Measurements from ENCODE around the gene ANTXRL. TPM values are rescaled to one million over a fixed set of nuclear protein-coding genes. Genes with fewer than 3 reads are reported as not detected.

The ANTXRL gene
- total and polyA plus RNA-seq, 2 experiments from 2014 or later: not detected

DNA sequence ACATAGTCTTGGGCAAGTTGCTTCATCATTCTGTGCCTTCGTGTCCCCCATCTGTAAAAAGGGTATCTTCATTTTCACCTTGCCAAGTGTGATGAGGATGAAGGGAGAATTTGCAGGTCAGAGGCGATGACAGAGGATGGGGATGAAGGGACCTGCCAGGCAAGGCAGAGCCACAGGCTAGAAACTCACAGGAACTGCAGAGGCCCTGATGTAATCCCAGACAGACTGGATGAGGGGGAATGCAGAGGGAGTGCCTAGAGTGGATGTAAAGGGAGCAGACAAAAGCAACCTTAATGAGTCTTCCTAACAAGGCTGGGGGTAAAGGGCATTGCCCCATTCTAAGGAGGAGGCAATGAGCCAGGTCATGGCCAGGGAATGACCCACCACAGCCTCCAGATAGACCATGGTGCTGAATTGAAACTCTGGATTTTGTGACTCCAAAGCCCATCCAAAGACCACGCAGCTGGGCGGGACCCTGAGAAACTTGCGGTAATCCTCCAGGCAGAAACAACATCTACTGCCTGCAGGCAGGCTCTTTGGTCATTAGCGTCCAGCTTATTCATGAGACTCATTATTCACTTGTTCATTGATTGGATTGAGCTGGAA lies 1.9 kb downstream of the ANTXRL start:
- no peak overlapping the region for H3K27ac Mint-ChIP-seq
- ATAC-seq: no peak
- peaks cover 20% of the 10 kb centered on the region for H3K27me3 Mint-ChIP-seq (ENCODE audit: insufficient read depth, low read depth, poor library complexity)

More for the DNA sequence above, 1.9 kb downstream of the ANTXRL start:
- Histone ChIP-seq H4K20me1 (replicated peaks; ENCODE audit: insufficient read depth) (no peaks in the 10 kb centered on the region), H3K27me3 (ENCODE audit: insufficient read depth) (peaks cover 19% of the 10 kb centered on the region), H3K4me3 (no peak overlapping the region), H3K79me2 (replicated peaks; ENCODE audit: insufficient read depth) (no peaks in the 10 kb centered on the region), H2AFZ (no peak overlapping the region), H3K36me3 (ENCODE audit: insufficient read depth) (no peaks in the 10 kb centered on the region), H3F3A (replicated peaks; ENCODE audit: low read depth) (no peaks in the 10 kb centered on the region), H3K9me2 (ENCODE audit: insufficient read depth) (no peaks in the 10 kb centered on the region; the same call in 1 of the 2 replicates), H3K4me2 (no peak overlapping the region), H3K4me1 (ENCODE audit: insufficient read depth) (peaks cover 12% of the 10 kb centered on the region), H3K27ac (ENCODE audit: low read depth) (no peak overlapping the region)
- no peak for DNase-seq (ENCODE audit: low spot score)
- Mint-ChIP-seq H3K4me3 (no peak overlapping the region), H3K36me3 (ENCODE audit: low read depth) (no peaks in the 10 kb centered on the region), H3K9me3 (no peaks in the 10 kb centered on the region; the same call in 2 of the 3 replicates), H3K4me1 (peaks cover 29% of the 10 kb centered on the region)
- no peak for TF ChIP-seq NANOG (IDR thresholded peaks at IDR 0.05; ENCODE audit: borderline replicate concordance)
- TF ChIP-seq, protein P1, sequence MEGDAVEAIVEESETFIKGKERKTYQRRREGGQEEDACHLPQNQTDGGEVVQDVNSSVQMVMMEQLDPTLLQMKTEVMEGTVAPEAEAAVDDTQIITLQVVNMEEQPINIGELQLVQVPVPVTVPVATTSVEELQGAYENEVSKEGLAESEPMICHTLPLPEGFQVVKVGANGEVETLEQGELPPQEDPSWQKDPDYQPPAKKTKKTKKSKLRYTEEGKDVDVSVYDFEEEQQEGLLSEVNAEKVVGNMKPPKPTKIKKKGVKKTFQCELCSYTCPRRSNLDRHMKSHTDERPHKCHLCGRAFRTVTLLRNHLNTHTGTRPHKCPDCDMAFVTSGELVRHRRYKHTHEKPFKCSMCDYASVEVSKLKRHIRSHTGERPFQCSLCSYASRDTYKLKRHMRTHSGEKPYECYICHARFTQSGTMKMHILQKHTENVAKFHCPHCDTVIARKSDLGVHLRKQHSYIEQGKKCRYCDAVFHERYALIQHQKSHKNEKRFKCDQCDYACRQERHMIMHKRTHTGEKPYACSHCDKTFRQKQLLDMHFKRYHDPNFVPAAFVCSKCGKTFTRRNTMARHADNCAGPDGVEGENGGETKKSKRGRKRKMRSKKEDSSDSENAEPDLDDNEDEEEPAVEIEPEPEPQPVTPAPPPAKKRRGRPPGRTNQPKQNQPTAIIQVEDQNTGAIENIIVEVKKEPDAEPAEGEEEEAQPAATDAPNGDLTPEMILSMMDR (conservative IDR thresholded peaks at IDR 0.05; ENCODE audit: low read depth in 2 of 2): no peak
- TF ChIP-seq, protein P2, sequence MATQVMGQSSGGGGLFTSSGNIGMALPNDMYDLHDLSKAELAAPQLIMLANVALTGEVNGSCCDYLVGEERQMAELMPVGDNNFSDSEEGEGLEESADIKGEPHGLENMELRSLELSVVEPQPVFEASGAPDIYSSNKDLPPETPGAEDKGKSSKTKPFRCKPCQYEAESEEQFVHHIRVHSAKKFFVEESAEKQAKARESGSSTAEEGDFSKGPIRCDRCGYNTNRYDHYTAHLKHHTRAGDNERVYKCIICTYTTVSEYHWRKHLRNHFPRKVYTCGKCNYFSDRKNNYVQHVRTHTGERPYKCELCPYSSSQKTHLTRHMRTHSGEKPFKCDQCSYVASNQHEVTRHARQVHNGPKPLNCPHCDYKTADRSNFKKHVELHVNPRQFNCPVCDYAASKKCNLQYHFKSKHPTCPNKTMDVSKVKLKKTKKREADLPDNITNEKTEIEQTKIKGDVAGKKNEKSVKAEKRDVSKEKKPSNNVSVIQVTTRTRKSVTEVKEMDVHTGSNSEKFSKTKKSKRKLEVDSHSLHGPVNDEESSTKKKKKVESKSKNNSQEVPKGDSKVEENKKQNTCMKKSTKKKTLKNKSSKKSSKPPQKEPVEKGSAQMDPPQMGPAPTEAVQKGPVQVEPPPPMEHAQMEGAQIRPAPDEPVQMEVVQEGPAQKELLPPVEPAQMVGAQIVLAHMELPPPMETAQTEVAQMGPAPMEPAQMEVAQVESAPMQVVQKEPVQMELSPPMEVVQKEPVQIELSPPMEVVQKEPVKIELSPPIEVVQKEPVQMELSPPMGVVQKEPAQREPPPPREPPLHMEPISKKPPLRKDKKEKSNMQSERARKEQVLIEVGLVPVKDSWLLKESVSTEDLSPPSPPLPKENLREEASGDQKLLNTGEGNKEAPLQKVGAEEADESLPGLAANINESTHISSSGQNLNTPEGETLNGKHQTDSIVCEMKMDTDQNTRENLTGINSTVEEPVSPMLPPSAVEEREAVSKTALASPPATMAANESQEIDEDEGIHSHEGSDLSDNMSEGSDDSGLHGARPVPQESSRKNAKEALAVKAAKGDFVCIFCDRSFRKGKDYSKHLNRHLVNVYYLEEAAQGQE (IDR thresholded peaks at IDR 0.05; ENCODE audit: unreplicated experiment): no peak
- TF ChIP-seq, protein P3, sequence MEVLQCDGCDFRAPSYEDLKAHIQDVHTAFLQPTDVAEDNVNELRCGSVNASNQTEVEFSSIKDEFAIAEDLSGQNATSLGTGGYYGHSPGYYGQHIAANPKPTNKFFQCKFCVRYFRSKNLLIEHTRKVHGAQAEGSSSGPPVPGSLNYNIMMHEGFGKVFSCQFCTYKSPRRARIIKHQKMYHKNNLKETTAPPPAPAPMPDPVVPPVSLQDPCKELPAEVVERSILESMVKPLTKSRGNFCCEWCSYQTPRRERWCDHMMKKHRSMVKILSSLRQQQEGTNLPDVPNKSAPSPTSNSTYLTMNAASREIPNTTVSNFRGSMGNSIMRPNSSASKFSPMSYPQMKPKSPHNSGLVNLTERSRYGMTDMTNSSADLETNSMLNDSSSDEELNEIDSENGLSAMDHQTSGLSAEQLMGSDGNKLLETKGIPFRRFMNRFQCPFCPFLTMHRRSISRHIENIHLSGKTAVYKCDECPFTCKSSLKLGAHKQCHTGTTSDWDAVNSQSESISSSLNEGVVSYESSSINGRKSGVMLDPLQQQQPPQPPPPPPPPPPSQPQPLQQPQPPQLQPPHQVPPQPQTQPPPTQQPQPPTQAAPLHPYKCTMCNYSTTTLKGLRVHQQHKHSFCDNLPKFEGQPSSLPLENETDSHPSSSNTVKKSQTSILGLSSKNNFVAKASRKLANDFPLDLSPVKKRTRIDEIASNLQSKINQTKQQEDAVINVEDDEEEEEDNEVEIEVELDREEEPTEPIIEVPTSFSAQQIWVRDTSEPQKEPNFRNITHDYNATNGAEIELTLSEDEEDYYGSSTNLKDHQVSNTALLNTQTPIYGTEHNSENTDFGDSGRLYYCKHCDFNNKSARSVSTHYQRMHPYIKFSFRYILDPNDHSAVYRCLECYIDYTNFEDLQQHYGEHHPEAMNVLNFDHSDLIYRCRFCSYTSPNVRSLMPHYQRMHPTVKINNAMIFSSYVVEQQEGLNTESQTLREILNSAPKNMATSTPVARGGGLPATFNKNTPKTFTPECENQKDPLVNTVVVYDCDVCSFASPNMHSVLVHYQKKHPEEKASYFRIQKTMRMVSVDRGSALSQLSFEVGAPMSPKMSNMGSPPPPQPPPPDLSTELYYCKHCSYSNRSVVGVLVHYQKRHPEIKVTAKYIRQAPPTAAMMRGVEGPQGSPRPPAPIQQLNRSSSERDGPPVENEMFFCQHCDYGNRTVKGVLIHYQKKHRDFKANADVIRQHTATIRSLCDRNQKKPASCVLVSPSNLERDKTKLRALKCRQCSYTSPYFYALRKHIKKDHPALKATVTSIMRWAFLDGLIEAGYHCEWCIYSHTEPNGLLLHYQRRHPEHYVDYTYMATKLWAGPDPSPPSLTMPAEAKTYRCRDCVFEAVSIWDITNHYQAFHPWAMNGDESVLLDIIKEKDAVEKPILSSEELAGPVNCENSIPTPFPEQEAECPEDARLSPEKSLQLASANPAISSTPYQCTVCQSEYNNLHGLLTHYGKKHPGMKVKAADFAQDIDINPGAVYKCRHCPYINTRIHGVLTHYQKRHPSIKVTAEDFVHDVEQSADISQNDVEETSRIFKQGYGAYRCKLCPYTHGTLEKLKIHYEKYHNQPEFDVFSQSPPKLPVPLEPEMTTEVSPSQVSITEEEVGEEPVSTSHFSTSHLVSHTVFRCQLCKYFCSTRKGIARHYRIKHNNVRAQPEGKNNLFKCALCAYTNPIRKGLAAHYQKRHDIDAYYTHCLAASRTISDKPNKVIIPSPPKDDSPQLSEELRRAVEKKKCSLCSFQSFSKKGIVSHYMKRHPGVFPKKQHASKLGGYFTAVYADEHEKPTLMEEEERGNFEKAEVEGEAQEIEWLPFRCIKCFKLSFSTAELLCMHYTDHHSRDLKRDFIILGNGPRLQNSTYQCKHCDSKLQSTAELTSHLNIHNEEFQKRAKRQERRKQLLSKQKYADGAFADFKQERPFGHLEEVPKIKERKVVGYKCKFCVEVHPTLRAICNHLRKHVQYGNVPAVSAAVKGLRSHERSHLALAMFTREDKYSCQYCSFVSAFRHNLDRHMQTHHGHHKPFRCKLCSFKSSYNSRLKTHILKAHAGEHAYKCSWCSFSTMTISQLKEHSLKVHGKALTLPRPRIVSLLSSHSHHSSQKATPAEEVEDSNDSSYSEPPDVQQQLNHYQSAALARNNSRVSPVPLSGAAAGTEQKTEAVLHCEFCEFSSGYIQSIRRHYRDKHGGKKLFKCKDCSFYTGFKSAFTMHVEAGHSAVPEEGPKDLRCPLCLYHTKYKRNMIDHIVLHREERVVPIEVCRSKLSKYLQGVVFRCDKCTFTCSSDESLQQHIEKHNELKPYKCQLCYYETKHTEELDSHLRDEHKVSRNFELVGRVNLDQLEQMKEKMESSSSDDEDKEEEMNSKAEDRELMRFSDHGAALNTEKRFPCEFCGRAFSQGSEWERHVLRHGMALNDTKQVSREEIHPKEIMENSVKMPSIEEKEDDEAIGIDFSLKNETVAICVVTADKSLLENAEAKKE (CRISPR knock-in tag; IDR thresholded peaks at IDR 0.05): no peak
- TF ChIP-seq STAT1 (IDR thresholded peaks at IDR 0.05; ENCODE audit: unreplicated experiment): no peak
- TF ChIP-seq ZNF114 (CRISPR knock-in tag; IDR thresholded peaks at IDR 0.05): no peak
- no peak for TF ChIP-seq CREB1 (CRISPR knock-in tag; IDR thresholded peaks at IDR 0.05; ENCODE audit: low read depth)
- no peak for TF ChIP-seq EZH2 (IDR thresholded peaks at IDR 0.05; ENCODE audit: low read depth, unreplicated experiment)
- TF ChIP-seq POLR2AphosphoS5 (IDR thresholded peaks at IDR 0.05; ENCODE audit: low read depth): no peak
- no peak for TF ChIP-seq EZH2phosphoT487 (IDR thresholded peaks at IDR 0.05; ENCODE audit: unreplicated experiment)
- no peak for TF ChIP-seq JUNB (IDR thresholded peaks at IDR 0.05; ENCODE audit: unreplicated experiment)
- TF ChIP-seq, protein P4, sequence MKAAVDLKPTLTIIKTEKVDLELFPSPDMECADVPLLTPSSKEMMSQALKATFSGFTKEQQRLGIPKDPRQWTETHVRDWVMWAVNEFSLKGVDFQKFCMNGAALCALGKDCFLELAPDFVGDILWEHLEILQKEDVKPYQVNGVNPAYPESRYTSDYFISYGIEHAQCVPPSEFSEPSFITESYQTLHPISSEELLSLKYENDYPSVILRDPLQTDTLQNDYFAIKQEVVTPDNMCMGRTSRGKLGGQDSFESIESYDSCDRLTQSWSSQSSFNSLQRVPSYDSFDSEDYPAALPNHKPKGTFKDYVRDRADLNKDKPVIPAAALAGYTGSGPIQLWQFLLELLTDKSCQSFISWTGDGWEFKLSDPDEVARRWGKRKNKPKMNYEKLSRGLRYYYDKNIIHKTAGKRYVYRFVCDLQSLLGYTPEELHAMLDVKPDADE (IDR thresholded peaks at IDR 0.05): no peak
- no peak for TF ChIP-seq ZNF331 (CRISPR knock-in tag; IDR thresholded peaks at IDR 0.05; ENCODE audit: low read depth)

All from GM23338 (cell line).